Testis (tissue), 2 donors: ENCODE data around the gene SLC25A26.

Experiments
- POLR2A ChIP-seq: fragments of 450-650 bp; IDR thresholded peaks from one replicate; pipeline ENCODE4 v1.6.1; 2017; ENCODE audit warnings: antibody characterized with exemption, mild to moderate bottlenecking, moderate library complexity
- TF ChIP-seq, protein P1 (sequence below), 3 experiments: fragments of 450-650 bp in 2 of 3; fragments of 200-600 bp in 1 of 3; sonication (generic) in 1 of 3; IDR thresholded peaks; one replicate each; pipeline ENCODE4 v1.5.1; 2016 to 2019; ENCODE audit warnings: antibody characterized with exemption in 3 of 3, mild to moderate bottlenecking in 2 of 3, moderate library complexity in 1 of 3

DNA sequence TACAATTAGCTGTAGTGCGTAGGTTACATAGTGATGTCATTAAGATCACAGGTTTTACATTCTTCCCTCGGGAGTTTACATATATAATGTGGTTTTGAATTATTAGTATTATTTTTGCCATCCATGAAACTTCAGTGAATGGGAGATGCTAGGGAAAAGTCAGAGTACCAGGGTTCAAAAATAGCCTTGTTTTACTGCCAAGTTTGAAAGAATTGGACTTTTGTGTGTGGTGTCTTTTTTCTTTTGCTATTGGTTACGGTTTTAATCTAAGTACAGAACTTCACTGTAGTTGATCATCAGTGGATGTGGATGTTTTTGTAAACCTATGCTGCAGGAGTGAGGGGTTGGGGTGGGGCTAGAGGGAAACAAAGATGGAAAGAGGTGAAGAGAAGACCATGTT, 20.7 kb downstream of the SLC25A26 start:
- no peak for TF ChIP-seq POLR2A
- TF ChIP-seq, protein P1, sequence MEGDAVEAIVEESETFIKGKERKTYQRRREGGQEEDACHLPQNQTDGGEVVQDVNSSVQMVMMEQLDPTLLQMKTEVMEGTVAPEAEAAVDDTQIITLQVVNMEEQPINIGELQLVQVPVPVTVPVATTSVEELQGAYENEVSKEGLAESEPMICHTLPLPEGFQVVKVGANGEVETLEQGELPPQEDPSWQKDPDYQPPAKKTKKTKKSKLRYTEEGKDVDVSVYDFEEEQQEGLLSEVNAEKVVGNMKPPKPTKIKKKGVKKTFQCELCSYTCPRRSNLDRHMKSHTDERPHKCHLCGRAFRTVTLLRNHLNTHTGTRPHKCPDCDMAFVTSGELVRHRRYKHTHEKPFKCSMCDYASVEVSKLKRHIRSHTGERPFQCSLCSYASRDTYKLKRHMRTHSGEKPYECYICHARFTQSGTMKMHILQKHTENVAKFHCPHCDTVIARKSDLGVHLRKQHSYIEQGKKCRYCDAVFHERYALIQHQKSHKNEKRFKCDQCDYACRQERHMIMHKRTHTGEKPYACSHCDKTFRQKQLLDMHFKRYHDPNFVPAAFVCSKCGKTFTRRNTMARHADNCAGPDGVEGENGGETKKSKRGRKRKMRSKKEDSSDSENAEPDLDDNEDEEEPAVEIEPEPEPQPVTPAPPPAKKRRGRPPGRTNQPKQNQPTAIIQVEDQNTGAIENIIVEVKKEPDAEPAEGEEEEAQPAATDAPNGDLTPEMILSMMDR (IDR thresholded peaks at IDR 0.05), result no peak
